Activated CD4-positive, alpha-beta T cell treated with anti-CD3 and anti-CD28 coated beads, Interleukin-2, Interleukin-4, amounts not matched to agents 100 ng/mL and 50 ng/mL, durations not matched to agents 16 hours and 8 hours (primary cell): ENCODE results near the gene GARIN5B.
A peak's percentile ranks its signal among the peaks of the same experiment; 100 is the strongest.

Source experiments
- DNase-seq: peaks from one replicate; pipeline ENCODE4 v3.0.0-alpha.2; 2020; ENCODE audit warnings: low spot score

GARIN5B gene

GRCh38 chr19:55389386-55390317 is 26.6 kb upstream of the GARIN5B start:
- no peak for DNase-seq

- no peak for DNase-seq
These were observed 24.9 kb upstream of the GARIN5B start for GRCh38 chr19:55387736-55388497.

DNA sequence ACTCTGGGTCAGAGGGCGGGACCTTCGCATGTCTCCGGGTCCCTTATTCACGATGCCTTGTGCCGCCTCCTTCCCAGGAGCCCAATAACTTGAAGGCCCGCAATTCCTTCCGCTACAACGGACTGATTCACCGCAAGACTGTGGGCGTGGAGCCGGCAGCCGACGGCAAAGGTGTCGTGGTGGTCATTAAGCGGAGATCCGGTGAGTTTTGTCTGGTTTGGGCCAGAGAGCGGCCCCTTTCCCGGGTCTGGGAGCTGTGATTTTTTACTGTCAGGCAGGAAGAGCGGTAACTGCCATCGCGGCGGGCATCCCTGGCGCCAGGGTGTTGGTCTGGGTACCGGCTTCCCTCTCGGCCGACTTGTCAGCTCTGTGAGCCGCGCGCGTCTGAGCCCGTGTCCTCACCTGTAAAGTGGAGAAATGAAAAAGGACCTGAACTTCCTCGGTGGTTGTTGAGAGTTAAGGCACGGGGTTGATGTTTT is 23.5 kb upstream of the GARIN5B start:
- no peak for DNase-seq

DNA sequence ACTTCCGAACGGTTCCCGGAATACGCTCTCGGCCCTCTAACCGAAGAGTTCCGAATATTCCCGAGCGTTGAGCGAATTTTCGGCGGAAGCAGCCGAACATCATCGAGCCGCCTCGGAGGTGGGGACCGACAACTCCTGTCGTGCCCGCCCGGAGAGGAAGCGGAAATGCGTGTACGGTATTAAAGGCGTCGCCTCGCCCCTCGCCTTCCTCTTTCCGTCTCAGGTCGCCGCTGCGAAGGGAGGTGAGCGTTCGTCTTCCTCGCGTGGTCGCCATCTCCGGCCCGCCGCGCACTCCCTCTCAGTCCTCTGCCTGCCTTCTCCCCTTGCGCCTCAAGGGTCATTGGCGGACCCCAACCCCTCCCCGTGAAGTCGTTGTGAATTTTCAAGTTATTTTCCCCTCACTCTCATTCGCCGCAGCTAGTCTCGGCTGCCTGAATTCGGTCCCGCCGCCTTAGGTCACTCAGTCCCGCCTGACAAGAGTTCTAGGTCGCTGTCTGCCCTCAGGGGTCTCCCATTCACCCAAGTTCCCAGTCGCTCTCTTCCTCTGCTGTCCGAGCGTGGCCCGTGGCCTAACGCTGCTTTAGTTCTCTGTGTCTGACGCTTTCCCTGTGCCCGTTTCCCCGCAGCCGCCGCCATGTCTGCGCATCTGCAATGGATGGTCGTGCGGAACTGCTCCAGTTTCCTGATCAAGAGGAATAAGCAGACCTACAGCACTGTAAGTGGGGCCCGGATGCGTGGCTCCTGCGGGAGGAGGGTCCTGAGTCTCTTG is 22.8 kb upstream of the GARIN5B start, which contains the start of gene RPL28:
Gene RPL28 (plus strand): TSS at position 209 of the 769 bp plus-strand sequence. CDS start 426 bp downstream, at position 635.
- DNase-seq: peak; percentile 99

- peak; percentile 98 for DNase-seq
These were observed 22.1 kb upstream of the GARIN5B start for GRCh38 chr19:55384920-55385723.

GRCh38 chr19:55384131-55384919 is 21.3 kb upstream of the GARIN5B start, which contains the start of gene TMEM238:
Gene TMEM238 (minus strand): TSS chr19:55384292. CDS start chr19:55384259, 33 bp downstream.
- DNase-seq: peak; percentile 43

- peak; percentile 48 for DNase-seq
These were observed 20.4 kb upstream of the GARIN5B start for GRCh38 chr19:55383279-55384130.

GRCh38 chr19:55382522-55383054 is 19.5 kb upstream of the GARIN5B start:
- DNase-seq: no peak

GRCh38 chr19:55382013-55382412 is 19.0 kb upstream of the GARIN5B start:
- no peak for DNase-seq

GRCh38 chr19:55379174-55379573 is 16.1 kb upstream of the GARIN5B start:
- DNase-seq: no peak

DNA sequence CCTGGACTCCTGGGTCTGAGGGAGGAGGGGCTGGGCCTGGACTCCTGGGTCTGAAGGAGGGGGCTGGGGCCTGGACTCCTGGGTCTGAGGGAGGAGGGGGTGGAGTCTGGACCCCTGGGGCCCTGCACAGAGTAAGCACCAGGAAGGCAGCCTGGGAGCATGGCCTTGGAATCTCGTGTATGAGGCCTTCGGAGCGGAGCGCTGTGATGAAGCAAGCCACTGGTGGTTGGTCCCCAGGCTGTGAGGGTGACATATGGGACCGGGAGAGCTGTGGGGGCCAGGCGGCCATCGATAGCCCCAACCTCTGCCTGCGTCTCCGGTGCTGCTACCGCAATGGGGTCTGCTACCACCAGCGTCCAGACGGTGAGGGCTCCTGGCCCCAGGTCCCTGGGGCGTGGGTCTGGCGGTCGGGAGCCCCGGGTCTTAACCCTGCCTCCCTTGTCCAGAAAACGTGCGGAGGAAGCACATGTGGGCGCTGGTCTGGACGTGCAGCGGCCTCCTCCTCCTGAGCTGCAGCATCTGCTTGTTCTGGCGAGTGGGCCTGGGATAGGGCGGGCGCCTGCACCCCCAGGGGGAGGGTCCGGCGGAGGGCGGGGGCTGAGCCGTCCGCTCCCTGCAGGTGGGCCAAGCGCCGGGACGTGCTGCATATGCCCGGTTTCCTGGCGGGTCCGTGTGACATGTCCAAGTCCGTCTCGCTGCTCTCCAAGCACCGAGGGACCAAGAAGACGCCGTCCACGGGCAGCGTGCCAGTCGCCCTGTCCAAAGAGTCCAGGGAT is 14.5 kb upstream of the GARIN5B start:
- no peak for DNase-seq

GRCh38 chr19:55376241-55376933 is 13.3 kb upstream of the GARIN5B start, which contains the start of gene TMEM190:
Gene TMEM190 (plus strand): TSS chr19:55376826. CDS start chr19:55376854, 28 bp downstream.
- no peak for DNase-seq

GRCh38 chr19:55373993-55374757 is 11.1 kb upstream of the GARIN5B start:
- no peak for DNase-seq

DNA sequence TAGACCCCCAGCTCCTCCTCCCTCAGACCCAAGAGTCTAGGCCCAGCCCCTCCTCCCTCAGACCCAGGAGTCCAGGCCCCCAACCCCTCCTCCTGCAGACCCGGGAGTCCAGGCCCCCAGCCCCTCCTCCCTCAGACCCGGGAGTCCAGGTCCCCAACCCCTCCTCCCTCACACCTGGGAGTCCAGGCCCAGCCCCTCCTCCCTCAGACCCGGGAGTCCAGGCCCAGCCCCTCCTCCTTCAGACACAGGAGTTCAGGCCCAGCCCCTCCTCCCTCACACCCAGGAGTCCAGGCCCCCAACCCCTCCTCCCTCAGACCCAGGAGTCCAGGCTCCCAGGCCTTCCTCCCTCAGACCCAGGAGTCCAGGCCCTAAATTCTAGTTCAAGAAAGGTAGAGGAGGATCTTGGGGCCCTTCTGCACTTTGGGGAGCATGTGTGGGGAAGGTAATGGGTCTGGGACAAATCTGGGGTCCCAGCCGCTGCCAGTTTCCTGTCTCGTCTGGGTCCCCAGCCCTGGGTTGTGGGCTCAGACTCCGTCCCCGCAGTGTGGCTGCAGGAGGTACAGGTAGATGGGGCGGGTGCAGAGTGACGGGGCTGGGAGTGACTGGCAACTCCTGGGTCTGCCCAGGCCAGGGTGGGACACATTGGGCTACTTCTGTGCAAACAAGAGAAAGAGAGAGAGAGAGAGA is 10.4 kb upstream of the GARIN5B start:
- no peak for DNase-seq

- DNase-seq: no peak
These were observed 9.4 kb upstream of the GARIN5B start for GRCh38 chr19:55372316-55373081.
